ENCODE results near the gene ADGRG2.
"Not testable (repeated sequence)": the region's sequence is repeated elsewhere in the genome, so short reads cannot be mapped to it uniquely, and the experiment has no call there.

Gene ADGRG2

DNA sequence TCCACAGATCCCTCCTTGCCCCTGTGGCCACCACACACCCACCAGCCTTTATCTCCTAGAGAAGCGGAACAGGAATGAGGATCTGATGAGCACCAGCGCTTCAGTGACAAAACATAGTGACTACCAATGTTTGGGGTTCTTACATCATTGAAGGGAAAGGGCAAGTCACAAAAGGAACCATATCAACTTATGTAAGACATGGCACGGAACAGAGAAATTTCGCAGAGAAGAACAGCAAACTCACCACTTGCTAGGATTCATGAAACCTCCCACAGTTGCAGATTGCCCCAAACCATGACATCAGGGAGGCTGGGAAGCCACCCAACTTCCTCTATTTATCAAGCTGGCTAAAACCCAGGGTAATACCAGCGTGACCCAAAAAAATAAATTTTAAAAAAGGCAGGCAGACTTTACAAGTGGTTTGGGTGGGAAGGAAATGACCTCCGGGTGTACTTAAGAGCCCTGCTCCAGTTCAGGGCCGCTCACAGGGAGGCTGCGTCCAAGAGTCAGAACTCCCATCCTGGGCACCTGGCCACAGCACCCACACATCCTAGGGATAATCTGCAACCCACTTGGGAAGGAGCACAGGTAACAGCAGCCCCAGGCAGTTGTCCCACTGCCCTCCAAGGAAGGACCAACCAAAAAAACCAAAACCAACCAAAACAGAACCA lies 36.0 kb downstream of the ADGRG2 start:
- Histone ChIP-seq H3K27me3 (ENCODE audit: control insufficient read depth, insufficient read depth, low read length) (no peaks in the 10 kb centered on the region), H3K27ac (ENCODE audit: low read length) (no peak overlapping the region), H3K36me3 (ENCODE audit: control insufficient read depth, insufficient read depth, low read length) (no peaks in the 10 kb centered on the region), H3K9me3 (ENCODE audit: control insufficient read depth, insufficient read depth, low read length) (no peaks in the 10 kb centered on the region), H3K4me1 (ENCODE audit: control insufficient read depth, insufficient read depth, low read length) (no peaks in the 10 kb centered on the region), H3K4me3 (ENCODE audit: low read length) (no peak overlapping the region)
- no CpG with 5 or more reads among the region's 8 CpGs for WGBS (ENCODE audit: insufficient coverage, insufficient read length)
- DNase-seq (ENCODE audit: low read depth, low spot score): no peak

DNA sequence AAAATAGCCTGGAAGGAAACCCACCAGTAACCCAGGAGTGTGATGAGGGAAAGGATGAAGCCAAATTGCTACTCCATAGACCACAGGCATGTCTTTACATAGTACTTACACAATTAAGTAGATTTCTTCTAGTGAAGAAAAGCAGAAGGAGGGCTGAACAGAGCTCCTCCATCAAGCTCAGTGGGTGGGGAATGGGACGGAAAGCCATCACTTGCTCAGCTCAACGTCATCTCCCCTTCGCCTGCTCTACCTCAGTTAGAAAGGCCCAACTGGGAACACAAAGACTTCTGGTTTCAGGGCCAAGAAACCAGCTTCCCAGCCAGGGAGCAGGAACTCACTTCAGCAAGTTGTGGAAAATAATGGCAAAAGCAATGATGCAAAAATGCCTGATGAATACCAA lies 36.6 kb downstream of the ADGRG2 start:
- Histone ChIP-seq H3K27ac (ENCODE audit: low read length) (no peak overlapping the region), H3K4me1 (ENCODE audit: control insufficient read depth, insufficient read depth, low read length) (no peaks in the 10 kb centered on the region), H3K4me3 (ENCODE audit: low read length) (no peak overlapping the region), H3K27me3 (ENCODE audit: control insufficient read depth, insufficient read depth, low read length) (no peaks in the 10 kb centered on the region), H3K9me3 (ENCODE audit: control insufficient read depth, insufficient read depth, low read length) (no peaks in the 10 kb centered on the region), H3K36me3 (ENCODE audit: control insufficient read depth, insufficient read depth, low read length) (no peaks in the 10 kb centered on the region)
- DNase-seq (ENCODE audit: low read depth, low spot score): no peak
- WGBS (ENCODE audit: insufficient coverage, insufficient read length): no CpG with 5 or more reads among the region's 3 CpGs

DNA sequence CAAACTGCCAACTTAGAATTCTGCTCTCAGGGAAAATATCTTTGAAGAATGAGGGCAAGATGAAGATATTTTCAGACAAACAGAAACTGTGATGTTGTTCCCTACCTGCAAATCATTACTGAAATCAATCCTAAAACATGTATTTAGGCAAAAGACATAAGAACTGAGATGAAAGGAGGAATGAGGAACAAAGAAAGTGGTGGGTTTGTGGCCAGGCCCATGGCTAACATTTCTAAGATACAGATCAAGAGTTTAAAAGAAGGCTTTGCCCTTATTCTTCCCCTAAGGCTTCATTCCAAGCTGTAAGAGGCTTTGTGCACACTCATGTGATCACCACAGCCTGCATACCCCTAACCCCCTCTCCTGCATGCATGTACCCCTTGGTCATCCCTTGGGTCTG lies 46.5 kb downstream of the ADGRG2 start:
- Histone ChIP-seq H3K4me3 (ENCODE audit: low read length) (no peak overlapping the region), H3K36me3 (ENCODE audit: control insufficient read depth, insufficient read depth, low read length) (no peaks in the 10 kb centered on the region), H3K27ac (ENCODE audit: low read length) (no peak overlapping the region), H3K4me1 (ENCODE audit: control insufficient read depth, insufficient read depth, low read length) (no peaks in the 10 kb centered on the region), H3K27me3 (ENCODE audit: control insufficient read depth, insufficient read depth, low read length) (no peaks in the 10 kb centered on the region), H3K9me3 (ENCODE audit: control insufficient read depth, insufficient read depth, low read length) (no peaks in the 10 kb centered on the region)
- no peak for DNase-seq (ENCODE audit: low read depth, low spot score)

DNA sequence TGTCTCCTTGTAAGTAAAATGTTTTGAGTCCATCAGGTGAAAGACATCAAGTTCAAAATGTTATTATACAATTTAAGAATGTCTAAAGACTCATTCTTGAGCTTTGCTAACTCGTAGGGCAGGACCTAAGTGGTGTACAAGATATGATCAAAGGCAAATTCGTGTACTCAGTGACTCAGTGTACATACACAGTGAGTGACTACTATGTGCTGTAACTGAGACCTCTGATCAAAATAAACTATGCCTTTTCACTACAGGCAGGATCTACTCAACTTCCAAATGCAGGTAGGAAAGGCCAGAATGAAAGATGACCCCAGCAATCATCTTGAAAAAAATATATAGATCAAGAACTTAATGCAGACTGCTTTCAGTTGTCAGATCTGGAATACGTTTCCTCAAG lies 49.9 kb downstream of the ADGRG2 start:
- H3K36me3 ChIP-seq (ENCODE audit: control insufficient read depth, insufficient read depth, low read length): no peaks in the 10 kb centered on the region
- no peaks in the 10 kb centered on the region for H3K4me1 ChIP-seq (ENCODE audit: control insufficient read depth, insufficient read depth, low read length)
- no peak for DNase-seq (ENCODE audit: low read depth, low spot score)
- H3K4me3 ChIP-seq (ENCODE audit: low read length): no peak overlapping the region
- no CpG with 5 or more reads among the region's 3 CpGs for WGBS (ENCODE audit: insufficient coverage, insufficient read length)
- no peaks in the 10 kb centered on the region for H3K27me3 ChIP-seq (ENCODE audit: control insufficient read depth, insufficient read depth, low read length)
- H3K9me3 ChIP-seq (ENCODE audit: control insufficient read depth, insufficient read depth, low read length): no peaks in the 10 kb centered on the region
- no peak overlapping the region for H3K27ac ChIP-seq (ENCODE audit: low read length)

DNA sequence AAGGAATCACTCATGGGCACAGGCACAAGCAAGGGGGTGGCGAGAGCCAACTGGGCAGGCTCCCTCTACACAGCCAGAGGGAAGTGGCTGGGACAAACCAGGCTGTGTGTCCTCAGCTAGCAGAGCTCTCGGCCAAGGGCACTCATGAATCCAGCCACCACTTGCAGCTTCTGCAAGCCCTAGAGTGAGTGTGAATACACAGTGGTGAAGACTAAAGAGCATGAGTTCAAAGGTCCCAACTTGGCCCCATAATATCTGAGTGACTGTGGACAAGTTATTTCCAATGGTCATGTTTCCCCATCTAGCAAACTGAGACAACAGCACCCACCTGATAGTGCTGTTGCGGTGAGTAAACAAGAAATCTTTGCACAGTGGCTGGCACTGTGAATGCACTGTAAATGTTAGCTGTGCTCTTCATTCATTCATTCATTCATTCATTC lies 51.7 kb downstream of the ADGRG2 start:
- Histone ChIP-seq H3K4me1 (ENCODE audit: control insufficient read depth, insufficient read depth, low read length) (no peaks in the 10 kb centered on the region), H3K4me3 (ENCODE audit: low read length) (no peak overlapping the region), H3K27ac (ENCODE audit: low read length) (no peak overlapping the region), H3K9me3 (ENCODE audit: control insufficient read depth, insufficient read depth, low read length) (no peaks in the 10 kb centered on the region), H3K36me3 (ENCODE audit: control insufficient read depth, insufficient read depth, low read length) (no peaks in the 10 kb centered on the region), H3K27me3 (ENCODE audit: control insufficient read depth, insufficient read depth, low read length) (no peaks in the 10 kb centered on the region)
- no CpG with 5 or more reads among the region's 3 CpGs for WGBS (ENCODE audit: insufficient coverage, insufficient read length)
- no peak for DNase-seq (ENCODE audit: low read depth, low spot score)

DNA sequence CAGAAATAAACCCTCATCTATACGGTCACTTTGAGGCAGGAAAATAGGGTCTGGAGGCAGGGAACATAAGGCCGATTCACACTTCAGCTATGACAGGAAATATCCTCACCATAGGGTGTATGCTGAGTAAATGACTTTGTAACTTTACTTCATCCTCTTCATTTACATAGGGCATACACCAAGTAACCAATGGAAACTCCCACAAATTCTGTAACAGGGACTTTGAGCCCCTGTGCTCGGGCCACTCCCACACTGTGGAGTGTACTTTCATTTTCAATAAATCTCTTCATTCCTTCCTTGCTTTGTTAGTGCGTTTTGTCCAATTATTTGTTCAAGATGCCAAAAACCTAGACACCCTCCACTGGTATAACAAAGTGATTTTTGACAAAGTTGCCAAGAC lies 55.3 kb downstream of the ADGRG2 start:
- H3K9me3 ChIP-seq (ENCODE audit: control insufficient read depth, insufficient read depth, low read length); H3K27ac ChIP-seq (ENCODE audit: low read length); H3K4me1 ChIP-seq (ENCODE audit: control insufficient read depth, insufficient read depth, low read length); H3K36me3 ChIP-seq (ENCODE audit: control insufficient read depth, insufficient read depth, low read length); H3K4me3 ChIP-seq (ENCODE audit: low read length); DNase-seq (ENCODE audit: low read depth, low spot score); H3K27me3 ChIP-seq (ENCODE audit: control insufficient read depth, insufficient read depth, low read length): not testable (repeated sequence)
- WGBS (ENCODE audit: insufficient coverage, insufficient read length): no CpG with 5 or more reads among the region's 4 CpGs

DNA sequence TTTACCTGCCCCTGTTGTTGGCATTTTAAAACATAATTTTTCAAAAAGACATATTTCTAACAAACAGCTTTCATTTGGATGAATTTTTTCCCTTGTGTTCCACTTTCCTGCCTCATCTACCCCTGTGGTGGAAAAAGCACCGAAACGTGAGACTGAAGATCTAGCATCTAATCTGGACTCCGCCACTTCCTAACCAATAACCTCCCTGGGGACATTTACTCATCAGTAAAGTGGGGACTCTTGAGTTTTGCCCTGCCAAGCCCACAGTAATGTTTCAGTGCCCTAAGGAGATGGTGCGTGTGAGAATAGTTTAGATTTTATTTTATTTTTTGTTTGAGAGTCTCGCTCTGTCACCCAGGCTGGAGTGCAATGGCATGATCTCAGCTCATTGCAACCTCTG lies 56.7 kb downstream of the ADGRG2 start:
- Histone ChIP-seq H3K9me3 (ENCODE audit: control insufficient read depth, insufficient read depth, low read length) (no peaks in the 10 kb centered on the region), H3K27me3 (ENCODE audit: control insufficient read depth, insufficient read depth, low read length) (no peaks in the 10 kb centered on the region), H3K27ac (ENCODE audit: low read length) (no peak overlapping the region), H3K4me1 (ENCODE audit: control insufficient read depth, insufficient read depth, low read length) (no peaks in the 10 kb centered on the region), H3K36me3 (ENCODE audit: control insufficient read depth, insufficient read depth, low read length) (no peaks in the 10 kb centered on the region), H3K4me3 (ENCODE audit: low read length) (no peak overlapping the region)
- no peak for DNase-seq (ENCODE audit: low read depth, low spot score)
- WGBS (ENCODE audit: insufficient coverage, insufficient read length): no CpG with 5 or more reads among the region's 5 CpGs

DNA sequence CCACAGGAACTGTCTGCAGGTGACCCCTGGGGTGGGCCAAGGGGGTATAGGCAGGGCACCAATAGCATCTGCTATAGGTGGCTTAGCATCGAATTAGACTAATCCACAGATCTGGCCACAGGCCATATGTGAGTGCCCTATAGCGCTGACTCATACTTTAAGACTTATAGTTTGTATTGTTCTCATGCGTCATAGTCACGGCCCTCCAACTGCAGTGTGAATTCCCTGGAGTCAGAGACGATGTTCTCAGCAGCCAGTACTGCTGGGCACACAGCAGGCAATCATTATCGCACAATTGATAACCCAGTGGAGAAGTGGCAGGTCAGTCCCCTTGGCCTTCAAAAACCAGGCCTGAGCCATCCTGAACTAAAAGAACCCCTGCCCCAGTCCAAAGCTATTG lies 58.1 kb downstream of the ADGRG2 start:
- Histone ChIP-seq H3K4me1 (ENCODE audit: control insufficient read depth, insufficient read depth, low read length) (no peaks in the 10 kb centered on the region), H3K27me3 (ENCODE audit: control insufficient read depth, insufficient read depth, low read length) (no peaks in the 10 kb centered on the region), H3K4me3 (ENCODE audit: low read length) (no peak overlapping the region), H3K36me3 (ENCODE audit: control insufficient read depth, insufficient read depth, low read length) (no peaks in the 10 kb centered on the region), H3K9me3 (ENCODE audit: control insufficient read depth, insufficient read depth, low read length) (no peaks in the 10 kb centered on the region), H3K27ac (ENCODE audit: low read length) (no peak overlapping the region)
- no peak for DNase-seq (ENCODE audit: low read depth, low spot score)
- WGBS (ENCODE audit: insufficient coverage, insufficient read length): no CpG with 5 or more reads among the region's 6 CpGs

DNA sequence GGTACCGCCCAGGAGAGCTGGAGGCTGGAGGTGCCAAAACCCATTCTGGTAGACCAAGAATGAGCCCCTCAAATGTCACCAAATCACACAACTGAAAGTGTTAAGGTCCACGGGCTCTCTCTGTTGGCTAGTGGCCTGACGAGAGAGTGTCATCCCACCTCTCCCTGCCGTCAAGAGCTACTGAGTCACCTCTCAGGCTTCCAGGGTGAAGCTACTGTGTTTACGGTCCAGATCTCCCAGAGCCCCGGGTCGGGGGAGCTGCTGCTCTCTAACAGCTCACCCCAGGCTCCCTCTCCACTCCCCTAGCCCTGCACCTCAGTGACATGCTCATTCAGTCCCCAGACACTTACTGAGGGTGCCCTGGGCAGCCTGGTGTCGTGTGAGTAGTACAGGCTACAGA lies 59.2 kb downstream of the ADGRG2 start:
- no peak overlapping the region for H3K4me3 ChIP-seq (ENCODE audit: low read length)
- H3K9me3 ChIP-seq (ENCODE audit: control insufficient read depth, insufficient read depth, low read length): no peaks in the 10 kb centered on the region
- DNase-seq (ENCODE audit: low read depth, low spot score): no peak
- no peak overlapping the region for H3K27ac ChIP-seq (ENCODE audit: low read length)
- no peaks in the 10 kb centered on the region for H3K27me3 ChIP-seq (ENCODE audit: control insufficient read depth, insufficient read depth, low read length)
- no CpG with 5 or more reads among the region's 8 CpGs for WGBS (ENCODE audit: insufficient coverage, insufficient read length)
- H3K4me1 ChIP-seq (ENCODE audit: control insufficient read depth, insufficient read depth, low read length): no peaks in the 10 kb centered on the region
- no peaks in the 10 kb centered on the region for H3K36me3 ChIP-seq (ENCODE audit: control insufficient read depth, insufficient read depth, low read length)

DNA sequence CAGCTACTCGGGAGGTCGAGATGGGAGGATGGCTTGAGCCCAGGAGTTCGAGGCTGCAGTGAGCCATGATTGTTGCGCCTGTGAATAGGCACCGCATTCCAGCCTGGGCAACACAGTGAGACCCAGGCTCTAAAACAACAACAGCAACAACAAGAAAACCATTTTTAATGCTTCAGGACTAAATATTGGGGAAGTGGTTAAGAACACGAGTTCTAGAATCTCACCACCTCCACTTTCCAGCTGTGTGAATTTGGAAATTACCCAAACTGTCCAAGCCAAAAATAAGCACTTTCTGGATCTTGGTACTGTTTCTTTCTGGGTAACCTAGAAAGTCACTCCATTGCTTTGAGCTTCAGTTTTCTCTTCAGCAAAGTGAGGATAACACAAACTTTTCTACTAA lies 63.2 kb downstream of the ADGRG2 start:
- WGBS (ENCODE audit: insufficient coverage, insufficient read length): no CpG with 5 or more reads among the region's 6 CpGs
- no peak for DNase-seq (ENCODE audit: low read depth, low spot score)
- no peaks in the 10 kb centered on the region for H3K9me3 ChIP-seq (ENCODE audit: control insufficient read depth, insufficient read depth, low read length)

DNA sequence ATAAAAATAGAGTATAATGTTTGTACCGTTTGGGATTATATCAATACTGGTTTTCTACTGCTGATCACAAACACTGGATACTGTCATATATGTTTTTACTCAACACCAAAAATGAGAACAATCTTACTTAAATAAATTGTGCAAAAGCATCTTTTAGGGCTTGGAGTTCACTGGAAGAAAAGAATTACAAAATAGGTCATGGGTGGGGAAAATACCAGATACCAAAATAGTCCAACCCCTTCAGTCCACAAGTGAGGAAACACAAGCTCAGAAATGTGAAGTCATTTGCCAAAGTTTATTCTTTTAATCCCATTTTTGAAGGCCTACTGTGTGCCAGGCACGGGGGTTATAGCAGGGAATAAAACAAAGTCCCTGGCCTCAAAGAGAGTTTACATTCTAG lies 64.4 kb downstream of the ADGRG2 start:
- Histone ChIP-seq H3K36me3 (ENCODE audit: control insufficient read depth, insufficient read depth, low read length) (no peaks in the 10 kb centered on the region), H3K9me3 (ENCODE audit: control insufficient read depth, insufficient read depth, low read length) (no peaks in the 10 kb centered on the region), H3K27me3 (ENCODE audit: control insufficient read depth, insufficient read depth, low read length) (no peaks in the 10 kb centered on the region), H3K4me3 (ENCODE audit: low read length) (no peak overlapping the region), H3K4me1 (ENCODE audit: control insufficient read depth, insufficient read depth, low read length) (no peaks in the 10 kb centered on the region), H3K27ac (ENCODE audit: low read length) (no peak overlapping the region)
- DNase-seq (ENCODE audit: low read depth, low spot score): no peak
- WGBS (ENCODE audit: insufficient coverage, insufficient read length): no CpG with 5 or more reads among the region's 2 CpGs

More for the DNA sequence above, 63.2 kb downstream of the ADGRG2 start:
- H3K27ac ChIP-seq (ENCODE audit: low read length): no peak overlapping the region
- H3K4me1 ChIP-seq (ENCODE audit: control insufficient read depth, insufficient read depth, low read length): no peaks in the 10 kb centered on the region
- no peaks in the 10 kb centered on the region for H3K36me3 ChIP-seq (ENCODE audit: control insufficient read depth, insufficient read depth, low read length)
- H3K27me3 ChIP-seq (ENCODE audit: control insufficient read depth, insufficient read depth, low read length): no peaks in the 10 kb centered on the region
- H3K4me3 ChIP-seq (ENCODE audit: low read length): no peak overlapping the region

Measured in iPS DF 6.9 (cell line).